K562 treated with DMSO at 1 percent for 4 hours (cell line): ENCODE data around the gene PSAPL1. TPM values are rescaled to one million over a fixed set of nuclear protein-coding genes. Genes with fewer than 3 reads are reported as not detected.

Experiments
- total RNA-seq: library from RNA; unstranded; fragments of 300-600 nt; gene quantifications from 2 replicates; pipeline ENCODE4 v1.2.3, GENCODE V29; 2022; ENCODE audit not compliant: insufficient read depth

PSAPL1 gene
- not detected in 2 replicates for total RNA-seq

GRCh38 chr4:7434766-7435150 is at the start of gene PSAPL1:
Gene PSAPL1, minus strand, starts transcription at chr4:7434930. Its CDS starts 51 bp downstream, at chr4:7434879.

Other genes starting within 250 kb of the PSAPL1 start
- not detected in 2 replicates for gene SORCS2, start 242.4 kb downstream of the PSAPL1 start, total RNA-seq